Measurements from ENCODE around the gene DTD1.

DNA sequence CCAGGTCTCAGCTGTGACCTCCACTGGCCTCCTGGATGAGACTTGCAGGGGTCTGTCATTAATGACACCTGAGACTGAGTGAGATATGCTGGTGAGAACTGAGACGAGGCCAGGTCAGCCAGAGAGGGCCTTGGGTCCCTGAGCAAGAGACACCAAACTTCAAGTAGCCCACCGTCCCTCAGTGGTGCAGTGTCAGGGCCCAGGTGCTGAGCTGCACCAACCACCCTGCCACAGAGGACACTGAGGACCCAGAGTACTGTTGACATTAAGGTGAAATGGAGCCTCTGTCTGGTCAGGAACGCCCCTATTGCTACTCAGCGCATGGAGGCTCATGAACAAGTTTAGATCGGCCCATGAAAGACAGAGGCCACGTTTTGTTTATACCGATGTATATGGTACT lies 161.7 kb downstream of the DTD1 start:
- no peak for TF ChIP-seq CTCF (IDR thresholded peaks at IDR 0.05)
- TF ChIP-seq POLR2A (IDR thresholded peaks at IDR 0.05): no peak
